ENCODE data around the gene RNF138.

- TF ChIP-seq POLR2AphosphoS5 (IDR thresholded peaks at IDR 0.05; ENCODE audit: borderline replicate concordance, low read depth, low read length) (no peak), EZH2 (IDR thresholded peaks at IDR 0.05) (no peak), FOXP2 (optimal IDR thresholded peaks at IDR 0.05; ENCODE audit: control extremely low read depth, extremely low read length, insufficient read depth) (no peak)
Observed at GRCh38 chr18:32049393-32050171, 42.1 kb upstream of the RNF138 start.
